ENCODE measurements around the gene DENND4B. TPM values are rescaled to one million over a fixed set of nuclear protein-coding genes. Genes with fewer than 3 reads are reported as not detected.

DENND4B gene
- total and polyA plus RNA-seq, 9 of the 15 experiments (the other 6 are each of a cell fraction or from before 2014, with no cell fraction given): 9.5 to 80.5 (median 23.1) TPM

DNA sequence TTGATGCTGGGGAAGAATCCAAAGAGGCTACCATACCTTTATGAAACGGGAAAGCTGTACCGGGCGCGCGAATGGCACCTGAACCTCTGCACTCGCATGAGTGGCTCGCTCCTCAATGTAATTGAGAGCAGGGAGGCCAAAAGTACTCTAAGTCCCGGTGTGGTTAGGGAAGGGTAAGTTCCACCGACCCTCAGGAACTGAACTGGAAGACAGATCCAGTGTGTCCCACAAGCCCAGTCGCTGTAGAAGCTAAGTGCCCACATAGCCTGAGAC lies 24.8 kb downstream of the DENND4B start (continued):
- TF ChIP-seq HDAC1 (IDR thresholded peaks at IDR 0.05) (no peak), FUS (optimal IDR thresholded peaks at IDR 0.05; ENCODE audit: low read depth, low read length) (no peak), FOXP1 (CRISPR knock-in tag; IDR thresholded peaks at IDR 0.05) (0 out of 2 replicates have a peak, but pooled peaks have one; percentile 30), ZNF143 (CRISPR knock-in tag; IDR thresholded peaks at IDR 0.05) (peak; percentile 20; the same call in 1 of the 2 replicates), CHD1 (IDR thresholded peaks at IDR 0.05; ENCODE audit: low read length) (peak; percentile 15)
- TF ChIP-seq, protein P1, sequence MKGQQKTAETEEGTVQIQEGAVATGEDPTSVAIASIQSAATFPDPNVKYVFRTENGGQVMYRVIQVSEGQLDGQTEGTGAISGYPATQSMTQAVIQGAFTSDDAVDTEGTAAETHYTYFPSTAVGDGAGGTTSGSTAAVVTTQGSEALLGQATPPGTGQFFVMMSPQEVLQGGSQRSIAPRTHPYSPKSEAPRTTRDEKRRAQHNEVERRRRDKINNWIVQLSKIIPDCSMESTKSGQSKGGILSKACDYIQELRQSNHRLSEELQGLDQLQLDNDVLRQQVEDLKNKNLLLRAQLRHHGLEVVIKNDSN (CRISPR knock-in tag; IDR thresholded peaks at IDR 0.05): peak; percentile 24; the same call in 1 of the 2 replicates
- TF ChIP-seq, protein P2, sequence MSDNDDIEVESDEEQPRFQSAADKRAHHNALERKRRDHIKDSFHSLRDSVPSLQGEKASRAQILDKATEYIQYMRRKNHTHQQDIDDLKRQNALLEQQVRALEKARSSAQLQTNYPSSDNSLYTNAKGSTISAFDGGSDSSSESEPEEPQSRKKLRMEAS (CRISPR knock-in tag; IDR thresholded peaks at IDR 0.05): 0 out of 2 replicates have a peak, but pooled peaks have one; percentile 46

DNA sequence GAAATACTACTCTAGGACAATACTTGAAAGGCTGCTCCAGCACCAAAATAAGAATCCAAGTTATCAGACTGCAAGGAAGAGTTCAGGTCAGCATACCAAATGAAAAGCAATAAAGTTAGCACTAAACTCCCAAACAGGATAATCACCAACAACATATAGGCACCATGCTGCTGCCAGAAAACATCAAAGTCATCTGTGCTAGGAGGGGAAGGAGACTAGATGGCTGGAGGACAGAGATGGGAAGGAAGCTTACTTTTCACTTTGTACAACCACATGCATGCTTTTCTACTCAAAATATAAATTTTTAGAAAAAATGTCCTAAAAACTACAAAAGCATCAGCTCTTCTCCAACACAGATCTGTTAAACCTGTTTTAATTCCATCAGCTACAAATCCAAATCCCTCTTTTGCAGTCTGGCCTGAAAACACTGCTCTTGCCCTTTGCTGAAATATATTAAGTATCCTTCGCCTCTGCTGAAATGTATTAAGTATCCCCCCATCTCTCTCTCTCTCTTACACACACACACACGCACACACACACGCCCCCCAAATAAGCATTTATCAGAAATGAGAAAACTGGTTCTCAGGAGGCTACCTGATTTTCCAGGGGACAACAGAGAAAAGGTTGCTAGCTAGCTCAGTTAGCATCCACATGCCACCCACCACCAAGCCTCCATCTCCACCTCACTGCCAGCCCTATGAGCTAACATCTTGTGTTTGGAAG lies 25.3 kb downstream of the DENND4B start:
- H3K4me2 ChIP-seq (ENCODE audit: insufficient read depth, low read length): peak overlapping the region; percentile 99
- H3K9me1 ChIP-seq (ENCODE audit: control insufficient read depth, insufficient read depth, low read length): no peaks in the 10 kb centered on the region
- H2AFZ ChIP-seq (ENCODE audit: low read depth, low read length): peak overlapping the region; percentile 56; the same call in 1 of the 2 replicates
- H3K9me3 ChIP-seq (replicated peaks; ENCODE audit: control insufficient read depth, insufficient read depth, low read depth, low read length): no peaks in the 10 kb centered on the region
- no peak for ATAC-seq
- in situ Hi-C loops (cut with MboI) (no loop called here), intact Hi-C loops (cut with micrococcal nuclease) (loop anchor here (5.0 kb wide), 3 partner anchors 39 to 124 kb away; no protein-coding TSS in a partner anchor)
- peak overlapping the region; percentile 98 for H3K27ac ChIP-seq (ENCODE audit: extremely low read depth, low read depth, low read length)
- H3K4me1 ChIP-seq (replicated peaks in 1 of 2; ENCODE audit: control insufficient read depth in 2 of 2, insufficient read depth in 2 of 2, low read length in 2 of 2): peaks cover 9 to 30% of the 10 kb centered on the region in 2 experiments
- 3% methylated on average over 3 of the region's 3 CpGs for WGBS (ENCODE audit: insufficient coverage, low coverage, missing lambda C conversion rate)
- ChIA-PET CTCF (ENCODE audit: low intra/inter-chr PET ratio) (no interaction called here), POLR2A (interaction anchor here (0.7 to 2.4 kb wide), 9 partner anchors 10 to 69 kb away, joined by 3 to 12 read pairs (median 5); partner anchors contain the start of genes DENND4B and RPS27)
- no peaks in the 10 kb centered on the region for H3K27me3 ChIP-seq (ENCODE audit: control insufficient read depth in 2 of 2, insufficient read depth in 2 of 2, low read length in 2 of 2)
- peak overlapping the region; percentile 90 to 91; a peak in 3 of 4 replicates for H3K9ac ChIP-seq (ENCODE audit: insufficient read depth in 1 of 2, low read depth in 2 of 2, low read length in 2 of 2)
- H3K4me3 ChIP-seq: peak overlapping the region; percentile 86
- peaks cover 60% of the 10 kb centered on the region for H3K79me2 ChIP-seq (ENCODE audit: control insufficient read depth, insufficient read depth, low read length)
- peak; percentile 67 for FAIRE-seq
- H4K20me1 ChIP-seq (replicated peaks; ENCODE audit: control insufficient read depth, insufficient read depth, low read length): peaks cover 21% of the 10 kb centered on the region
- DNase-seq (ENCODE audit: extremely low read depth in 1 of 4, low spot score in 3 of 4): peak in 2 of 4 experiments; percentile 5 to 51
- BruUV-seq (replicated peaks): no TSS peak
- H3K36me3 ChIP-seq (ENCODE audit: control insufficient read depth, insufficient read depth, low read length): peaks cover 28% of the 10 kb centered on the region; the same call in 2 of the 3 replicates
- TF ChIP-seq NFE2L1 (tag; IDR thresholded peaks at IDR 0.05; ENCODE audit: borderline replicate concordance, low read depth): no peak
- TF ChIP-seq, protein P3, sequence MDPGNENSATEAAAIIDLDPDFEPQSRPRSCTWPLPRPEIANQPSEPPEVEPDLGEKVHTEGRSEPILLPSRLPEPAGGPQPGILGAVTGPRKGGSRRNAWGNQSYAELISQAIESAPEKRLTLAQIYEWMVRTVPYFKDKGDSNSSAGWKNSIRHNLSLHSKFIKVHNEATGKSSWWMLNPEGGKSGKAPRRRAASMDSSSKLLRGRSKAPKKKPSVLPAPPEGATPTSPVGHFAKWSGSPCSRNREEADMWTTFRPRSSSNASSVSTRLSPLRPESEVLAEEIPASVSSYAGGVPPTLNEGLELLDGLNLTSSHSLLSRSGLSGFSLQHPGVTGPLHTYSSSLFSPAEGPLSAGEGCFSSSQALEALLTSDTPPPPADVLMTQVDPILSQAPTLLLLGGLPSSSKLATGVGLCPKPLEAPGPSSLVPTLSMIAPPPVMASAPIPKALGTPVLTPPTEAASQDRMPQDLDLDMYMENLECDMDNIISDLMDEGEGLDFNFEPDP (CRISPR knock-in tag; IDR thresholded peaks at IDR 0.05): no peak
- no peak for TF ChIP-seq EWSR1 (IDR thresholded peaks at IDR 0.05; ENCODE audit: borderline replicate concordance, low read depth, partially characterized antibody)
- no peak for TF ChIP-seq MTA2 (IDR thresholded peaks at IDR 0.05; ENCODE audit: low read depth)
- no peak for TF ChIP-seq ZNF583 (CRISPR knock-in tag; IDR thresholded peaks at IDR 0.05)
- TF ChIP-seq, protein P4, sequence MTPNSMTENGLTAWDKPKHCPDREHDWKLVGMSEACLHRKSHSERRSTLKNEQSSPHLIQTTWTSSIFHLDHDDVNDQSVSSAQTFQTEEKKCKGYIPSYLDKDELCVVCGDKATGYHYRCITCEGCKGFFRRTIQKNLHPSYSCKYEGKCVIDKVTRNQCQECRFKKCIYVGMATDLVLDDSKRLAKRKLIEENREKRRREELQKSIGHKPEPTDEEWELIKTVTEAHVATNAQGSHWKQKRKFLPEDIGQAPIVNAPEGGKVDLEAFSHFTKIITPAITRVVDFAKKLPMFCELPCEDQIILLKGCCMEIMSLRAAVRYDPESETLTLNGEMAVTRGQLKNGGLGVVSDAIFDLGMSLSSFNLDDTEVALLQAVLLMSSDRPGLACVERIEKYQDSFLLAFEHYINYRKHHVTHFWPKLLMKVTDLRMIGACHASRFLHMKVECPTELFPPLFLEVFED (CRISPR knock-in tag; conservative IDR thresholded peaks at IDR 0.05): 0 out of 2 replicates have a peak, but pooled peaks have one; percentile 7
- TF ChIP-seq SREBF1 (IDR thresholded peaks at IDR 0.05; ENCODE audit: borderline replicate concordance, low read depth, low read length): no peak
- TF ChIP-seq HOXB6 (CRISPR knock-in tag; IDR thresholded peaks at IDR 0.05; ENCODE audit: borderline replicate concordance): no peak
- no peak for TF ChIP-seq PML (IDR thresholded peaks at IDR 0.05; ENCODE audit: low read length)
- no peak for TF ChIP-seq DNMT1 (IDR thresholded peaks at IDR 0.05)
- TF ChIP-seq ZNF551 (CRISPR knock-in tag; IDR thresholded peaks at IDR 0.05): no peak

Data from K562 (cell line).